ENCODE measurements around the gene EBF4. TPM values are rescaled to one million over a fixed set of nuclear protein-coding genes. Genes with fewer than 3 reads are reported as not detected.
"Not testable (repeated sequence)": the region's sequence is repeated elsewhere in the genome, so short reads cannot be mapped to it uniquely, and the experiment has no call there.

EBF4 gene
- total and polyA plus RNA-seq, 2 of the 8 experiments (the other 6 are each of a cell fraction or from before 2014, with no cell fraction given) = 1.2 to 2.9 TPM

- H3K4me3 ChIP-seq (ENCODE audit: extremely low read depth in 1 of 4, insufficient read depth in 2 of 4, low read depth in 3 of 4, low read length in 4 of 4); H3K14ac ChIP-seq (ENCODE audit: insufficient read length); H3K4me2 ChIP-seq (ENCODE audit: insufficient read depth in 1 of 2, low read depth in 2 of 2, low read length in 2 of 2); H4K8ac ChIP-seq (ENCODE audit: extremely low read depth, insufficient read depth, low read length); H4K91ac ChIP-seq (replicated peaks; ENCODE audit: insufficient read length, low read length); H3K23me2 ChIP-seq (ENCODE audit: low read depth, low read length); H3K27ac ChIP-seq (ENCODE audit: low read depth, low read length); FAIRE-seq; H3K79me2 ChIP-seq (ENCODE audit: control insufficient read depth in 1 of 2, insufficient read depth in 2 of 2, low read length in 2 of 2); H2AFZ ChIP-seq (ENCODE audit: low read length); POLR2A ChIA-PET (ENCODE audit: partially characterized antibody); CTCF ChIA-PET (ENCODE audit: partially characterized antibody); H3K23ac ChIP-seq (ENCODE audit: insufficient read length); H3K79me1 ChIP-seq (ENCODE audit: low read depth, low read length); H3K4ac ChIP-seq (replicated peaks; ENCODE audit: insufficient read length, low read depth, low read length); H3K27me3 ChIP-seq (replicated peaks in 1 of 4; ENCODE audit: control insufficient read depth in 3 of 4, extremely low read depth in 1 of 4, insufficient read depth in 3 of 4, low read length in 3 of 4); H3K4me1 ChIP-seq (replicated peaks in 1 of 4; ENCODE audit: control insufficient read depth in 3 of 4, insufficient read depth in 4 of 4, low read length in 3 of 4); H4K20me1 ChIP-seq (replicated peaks in 1 of 2; ENCODE audit: control insufficient read depth in 1 of 2, insufficient read depth in 2 of 2, low read length in 2 of 2); H2AK5ac ChIP-seq (ENCODE audit: low read depth, low read length); H3K36me3 ChIP-seq (ENCODE audit: control insufficient read depth in 2 of 4, insufficient read depth in 4 of 4, low read length in 3 of 4); H2BK15ac ChIP-seq (ENCODE audit: low read length); H2BK12ac ChIP-seq (ENCODE audit: low read depth, low read length); H2BK20ac ChIP-seq (ENCODE audit: low read length); DNase-seq (ENCODE audit: low read depth in 1 of 2, low spot score in 2 of 2); H3K56ac ChIP-seq (replicated peaks; ENCODE audit: insufficient read length, low read depth, low read length); H3K9ac ChIP-seq (replicated peaks in 1 of 4; ENCODE audit: extremely low read depth in 1 of 4, low read depth in 3 of 4, low read length in 3 of 4); H4K5ac ChIP-seq (ENCODE audit: insufficient read length, low read depth, low read length); H2BK120ac ChIP-seq (replicated peaks; ENCODE audit: low read depth, low read length); H3K18ac ChIP-seq (ENCODE audit: extremely low read depth, low read length); H3K9me3 ChIP-seq (ENCODE audit: insufficient read depth in 2 of 2, low read depth in 1 of 2, low read length in 1 of 2); H2BK5ac ChIP-seq (ENCODE audit: low read depth, low read length): not testable (repeated sequence)
- 43 to 85% methylated on average over 2 to 3 of the region's 3 CpGs for WGBS, 2 experiments (ENCODE audit: extremely low coverage in 1 of 2, insufficient coverage in 1 of 2, insufficient read length in 1 of 2, insufficient replicate concordance in 2 of 2, low coverage in 1 of 2, low lambda C conversion rate in 2 of 2, missing lambda C conversion rate in 1 of 2)
Measured at GRCh38 chr20:2682040-2682439, 10.5 kb upstream of the EBF4 start.

GRCh38 chr20:2684817-2685216 is 7.8 kb upstream of the EBF4 start:
- not testable (repeated sequence) for H4K5ac ChIP-seq (ENCODE audit: insufficient read length, low read depth, low read length); H4K20me1 ChIP-seq (replicated peaks in 1 of 2; ENCODE audit: control insufficient read depth in 1 of 2, insufficient read depth in 2 of 2, low read length in 2 of 2); H2BK12ac ChIP-seq (ENCODE audit: low read depth, low read length); H3K9ac ChIP-seq (replicated peaks in 1 of 4; ENCODE audit: extremely low read depth in 1 of 4, low read depth in 3 of 4, low read length in 3 of 4); H2AK5ac ChIP-seq (ENCODE audit: low read depth, low read length); H3K4me2 ChIP-seq (ENCODE audit: insufficient read depth in 1 of 2, low read depth in 2 of 2, low read length in 2 of 2); H2BK120ac ChIP-seq (replicated peaks; ENCODE audit: low read depth, low read length); H3K79me1 ChIP-seq (ENCODE audit: low read depth, low read length); H3K36me3 ChIP-seq (ENCODE audit: control insufficient read depth in 2 of 4, insufficient read depth in 4 of 4, low read length in 3 of 4); DNase-seq (ENCODE audit: low read depth in 1 of 2, low spot score in 2 of 2); H3K9me3 ChIP-seq (ENCODE audit: insufficient read depth in 2 of 2, low read depth in 1 of 2, low read length in 1 of 2); H3K4me1 ChIP-seq (replicated peaks in 1 of 4; ENCODE audit: control insufficient read depth in 3 of 4, insufficient read depth in 4 of 4, low read length in 3 of 4); H4K91ac ChIP-seq (replicated peaks; ENCODE audit: insufficient read length, low read length); H2BK15ac ChIP-seq (ENCODE audit: low read length); FAIRE-seq; H2AFZ ChIP-seq (ENCODE audit: low read length); H3K23me2 ChIP-seq (ENCODE audit: low read depth, low read length); H2BK20ac ChIP-seq (ENCODE audit: low read length); H3K14ac ChIP-seq (ENCODE audit: insufficient read length); H3K4me3 ChIP-seq (ENCODE audit: extremely low read depth in 1 of 4, insufficient read depth in 2 of 4, low read depth in 3 of 4, low read length in 4 of 4); H3K18ac ChIP-seq (ENCODE audit: extremely low read depth, low read length); H3K56ac ChIP-seq (replicated peaks; ENCODE audit: insufficient read length, low read depth, low read length); H3K27ac ChIP-seq (ENCODE audit: low read depth, low read length); H3K4ac ChIP-seq (replicated peaks; ENCODE audit: insufficient read length, low read depth, low read length); H3K79me2 ChIP-seq (ENCODE audit: control insufficient read depth in 1 of 2, insufficient read depth in 2 of 2, low read length in 2 of 2); H3K23ac ChIP-seq (ENCODE audit: insufficient read length); H2BK5ac ChIP-seq (ENCODE audit: low read depth, low read length); H4K8ac ChIP-seq (ENCODE audit: extremely low read depth, insufficient read depth, low read length)
- ChIA-PET POLR2A (ENCODE audit: partially characterized antibody) (interaction anchor here (1.4 to 1.5 kb wide), 3 partner anchors 30 to 57 kb away, joined by 3 to 4 read pairs (median 4); partner anchors contain the start of gene NOP56), CTCF (ENCODE audit: partially characterized antibody) (interaction anchor here (0.5 to 8.6 kb wide), 7 partner anchors 11 to 104 kb away, joined by 3 to 133 read pairs (median 7); no protein-coding TSS in a partner anchor)
- H3K27me3 ChIP-seq (replicated peaks in 1 of 4; ENCODE audit: control insufficient read depth in 3 of 4, extremely low read depth in 1 of 4, insufficient read depth in 3 of 4, low read length in 3 of 4) = peaks cover 5 to 18% (median 17%) of the 10 kb centered on the region in 4 experiments
- WGBS, 2 experiments (ENCODE audit: extremely low coverage in 1 of 2, insufficient coverage in 1 of 2, insufficient read length in 1 of 2, insufficient replicate concordance in 2 of 2, low coverage in 1 of 2, low lambda C conversion rate in 2 of 2, missing lambda C conversion rate in 1 of 2) = 88% methylated on average over 3 of the region's 4 CpGs; no CpG with 5 or more reads in 1 of the 2 experiments

Measured in H1 (cell line).